ENCODE data around the gene DIPK1B. TPM values are rescaled to one million over a fixed set of nuclear protein-coding genes. Genes with fewer than 3 reads are reported as not detected.
"Not testable (repeated sequence)": the region's sequence is repeated elsewhere in the genome, so short reads cannot be mapped to it uniquely, and the experiment has no call there.

Gene DIPK1B
- total RNA-seq, 6 experiments from 2014 or later = not detected

DNA sequence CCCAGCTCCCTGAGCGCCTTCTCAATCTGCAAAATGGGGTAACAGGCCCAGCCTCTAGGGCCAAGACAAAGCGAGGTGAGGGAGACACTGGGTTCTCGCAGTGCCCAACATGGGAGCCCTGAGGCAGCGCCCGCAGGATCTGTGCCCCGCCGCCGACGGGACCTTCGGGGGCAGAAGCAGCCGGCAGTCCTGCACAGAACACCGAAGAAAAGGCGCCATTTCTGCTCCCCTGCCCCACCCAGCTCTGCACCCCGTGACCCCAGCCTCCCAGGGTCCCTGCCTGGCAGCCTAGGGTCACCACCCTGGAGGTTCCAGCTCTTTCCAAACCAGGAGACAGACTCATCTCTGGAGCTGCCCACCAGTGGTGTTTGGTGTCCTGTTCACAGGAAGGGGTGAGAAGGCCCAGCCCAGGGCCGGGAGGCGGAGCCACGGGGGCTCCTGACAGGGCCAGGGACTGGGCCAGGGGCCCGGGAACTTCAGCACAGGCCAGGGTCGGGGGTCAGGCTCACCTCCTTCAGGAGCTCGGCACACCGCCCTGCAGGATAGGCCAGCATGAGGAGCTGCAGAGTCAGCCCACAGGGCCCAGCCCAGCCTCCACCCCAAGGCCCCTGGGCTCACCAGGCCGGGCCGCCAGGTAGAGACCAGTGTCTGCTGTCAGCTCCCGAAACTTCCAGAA lies 42.4 kb downstream of the DIPK1B start:
- Mint-ChIP-seq H3K9me3 (peaks cover 31% of the 10 kb centered on the region), H3K27ac (no peak overlapping the region), H3K4me1 (ENCODE audit: low read depth) (no peaks in the 10 kb centered on the region; the same call in 1 of the 2 replicates), H3K36me3 (ENCODE audit: low read depth) (peaks cover 11% of the 10 kb centered on the region), H3K27me3 (ENCODE audit: insufficient read depth) (peaks cover 9% of the 10 kb centered on the region), H3K4me3 (no peak overlapping the region)
- TF ChIP-seq, protein P1, sequence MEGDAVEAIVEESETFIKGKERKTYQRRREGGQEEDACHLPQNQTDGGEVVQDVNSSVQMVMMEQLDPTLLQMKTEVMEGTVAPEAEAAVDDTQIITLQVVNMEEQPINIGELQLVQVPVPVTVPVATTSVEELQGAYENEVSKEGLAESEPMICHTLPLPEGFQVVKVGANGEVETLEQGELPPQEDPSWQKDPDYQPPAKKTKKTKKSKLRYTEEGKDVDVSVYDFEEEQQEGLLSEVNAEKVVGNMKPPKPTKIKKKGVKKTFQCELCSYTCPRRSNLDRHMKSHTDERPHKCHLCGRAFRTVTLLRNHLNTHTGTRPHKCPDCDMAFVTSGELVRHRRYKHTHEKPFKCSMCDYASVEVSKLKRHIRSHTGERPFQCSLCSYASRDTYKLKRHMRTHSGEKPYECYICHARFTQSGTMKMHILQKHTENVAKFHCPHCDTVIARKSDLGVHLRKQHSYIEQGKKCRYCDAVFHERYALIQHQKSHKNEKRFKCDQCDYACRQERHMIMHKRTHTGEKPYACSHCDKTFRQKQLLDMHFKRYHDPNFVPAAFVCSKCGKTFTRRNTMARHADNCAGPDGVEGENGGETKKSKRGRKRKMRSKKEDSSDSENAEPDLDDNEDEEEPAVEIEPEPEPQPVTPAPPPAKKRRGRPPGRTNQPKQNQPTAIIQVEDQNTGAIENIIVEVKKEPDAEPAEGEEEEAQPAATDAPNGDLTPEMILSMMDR (IDR thresholded peaks at IDR 0.05) = no peak
- no peak for DNase-seq

DNA sequence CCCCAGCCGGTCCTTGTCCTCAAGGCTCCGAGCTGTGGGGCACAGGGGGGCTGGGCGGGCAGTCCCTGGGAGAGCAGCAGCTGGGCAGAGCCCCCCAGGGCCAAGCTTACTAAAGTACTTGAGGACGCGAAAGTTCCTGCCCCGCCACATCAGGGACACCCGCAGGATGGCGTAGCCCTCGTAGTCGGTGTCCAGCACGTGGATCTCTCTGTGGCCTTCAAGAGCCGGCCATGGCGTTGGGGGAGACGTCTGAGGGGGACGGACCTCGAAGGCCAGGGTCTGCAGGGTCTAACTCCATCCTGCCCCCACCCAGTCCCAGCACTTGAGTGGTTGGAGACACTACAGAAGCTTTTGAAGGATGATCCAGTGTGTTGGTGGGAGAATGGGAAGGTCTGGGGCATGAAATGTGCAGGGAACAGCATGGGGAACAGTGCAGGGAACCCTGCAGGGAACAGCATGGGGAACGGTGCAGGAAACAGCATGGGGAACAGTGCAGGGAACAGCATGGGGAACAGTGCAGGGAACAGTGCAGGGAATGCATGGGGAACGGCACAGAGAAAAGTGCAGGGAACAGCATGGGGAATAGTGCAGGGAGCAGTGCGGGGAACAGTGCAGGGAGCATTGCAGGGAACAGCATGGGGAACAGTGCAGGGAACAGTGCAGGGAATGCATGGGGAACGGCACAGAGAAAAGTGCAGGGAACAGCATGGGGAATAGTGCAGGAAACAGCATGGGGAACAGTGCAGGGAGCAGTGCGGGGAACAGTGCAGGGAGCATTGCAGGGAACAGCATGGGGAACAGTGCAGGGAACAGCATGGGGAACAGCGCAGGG lies 43.1 kb downstream of the DIPK1B start:
- H3K27ac Mint-ChIP-seq; H3K27me3 Mint-ChIP-seq (ENCODE audit: insufficient read depth); H3K4me3 Mint-ChIP-seq; DNase-seq; H3K4me1 Mint-ChIP-seq (ENCODE audit: low read depth): not testable (repeated sequence)
- peaks cover 31% of the 10 kb centered on the region for H3K9me3 Mint-ChIP-seq
- peaks cover 11% of the 10 kb centered on the region for H3K36me3 Mint-ChIP-seq (ENCODE audit: low read depth)

DNA sequence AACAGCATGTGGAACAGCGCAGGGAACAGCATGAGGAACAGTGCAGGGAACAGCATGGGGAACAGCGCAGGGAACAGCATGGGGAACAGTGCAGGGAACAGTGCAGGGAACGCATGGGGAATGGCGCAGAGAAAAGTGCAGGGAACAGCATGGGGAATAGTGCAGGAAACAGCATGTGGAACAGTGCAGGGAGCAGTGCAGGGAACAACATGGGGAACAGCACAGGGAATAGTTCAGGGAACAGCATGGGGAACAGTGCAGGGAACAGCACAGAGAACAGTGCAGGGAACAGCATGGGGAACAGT lies 43.7 kb downstream of the DIPK1B start:
- no peak for DNase-seq
- H3K4me1 Mint-ChIP-seq (ENCODE audit: low read depth) = 0 out of 2 replicates have a peak, but pooled peaks cover 3% of the 10 kb centered on the region
- no peak overlapping the region for H3K27ac Mint-ChIP-seq
- TF ChIP-seq, protein P1 (IDR thresholded peaks at IDR 0.05) = no peak
- H3K4me3 Mint-ChIP-seq = no peak overlapping the region
- peaks cover 9% of the 10 kb centered on the region for H3K27me3 Mint-ChIP-seq (ENCODE audit: insufficient read depth)
- H3K9me3 Mint-ChIP-seq = peaks cover 31% of the 10 kb centered on the region
- peaks cover 11% of the 10 kb centered on the region for H3K36me3 Mint-ChIP-seq (ENCODE audit: low read depth)

DNA sequence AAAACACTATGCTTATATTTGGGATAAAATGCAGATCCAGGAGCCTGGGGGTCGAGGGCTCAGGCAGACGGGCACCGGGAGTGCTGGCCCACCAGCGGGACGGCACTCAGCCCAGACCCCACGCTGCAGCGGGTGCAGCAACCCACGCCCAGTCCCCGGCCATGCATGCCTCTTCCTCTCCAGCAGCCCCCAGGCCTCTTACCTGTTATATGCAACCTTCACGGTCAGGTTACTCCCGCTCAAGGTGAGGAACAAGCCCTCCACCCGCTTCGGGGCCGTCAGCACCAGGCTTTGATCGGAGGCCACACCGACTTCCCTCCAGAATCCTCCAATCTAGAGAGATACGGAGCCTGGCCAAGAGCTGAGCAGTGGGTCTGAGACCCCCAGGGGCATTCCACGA lies 44.5 kb downstream of the DIPK1B start:
- Mint-ChIP-seq H3K27me3 (ENCODE audit: insufficient read depth) (peaks cover 9% of the 10 kb centered on the region), H3K36me3 (ENCODE audit: low read depth) (peaks cover 11% of the 10 kb centered on the region), H3K4me3 (no peak overlapping the region), H3K4me1 (ENCODE audit: low read depth) (0 out of 2 replicates have a peak, but pooled peaks cover 6% of the 10 kb centered on the region), H3K27ac (no peak overlapping the region), H3K9me3 (peaks cover 27% of the 10 kb centered on the region)
- no peak for DNase-seq
- TF ChIP-seq, protein P1 (IDR thresholded peaks at IDR 0.05) = no peak

DNA sequence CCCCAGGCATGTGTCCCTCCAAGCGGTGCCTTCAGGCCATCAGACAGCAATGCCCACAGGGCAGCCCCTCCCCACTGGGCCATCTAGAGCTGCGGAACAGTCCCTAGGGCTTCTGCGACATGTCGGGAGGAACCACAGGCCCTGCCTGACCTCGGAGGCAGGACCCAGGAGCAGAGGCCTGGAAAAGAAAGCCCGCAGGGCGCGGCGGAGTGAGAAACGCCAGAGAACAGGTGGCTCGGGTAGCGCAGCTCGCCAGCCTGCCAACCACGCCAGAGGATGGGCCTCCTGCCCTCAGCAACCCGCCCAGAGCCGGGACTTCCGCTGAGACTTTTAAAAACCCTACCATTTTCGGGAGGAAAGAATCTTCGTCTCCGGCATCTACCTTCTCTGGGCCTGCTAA lies 45.0 kb downstream of the DIPK1B start:
- no peak for DNase-seq
- H3K4me1 Mint-ChIP-seq (ENCODE audit: low read depth) = 0 out of 2 replicates have a peak, but pooled peaks cover 6% of the 10 kb centered on the region
- H3K4me3 Mint-ChIP-seq = no peak overlapping the region
- TF ChIP-seq, protein P1 (IDR thresholded peaks at IDR 0.05) = no peak
- H3K27ac Mint-ChIP-seq = no peak overlapping the region
- H3K36me3 Mint-ChIP-seq (ENCODE audit: low read depth) = peaks cover 11% of the 10 kb centered on the region
- peaks cover 22% of the 10 kb centered on the region for H3K9me3 Mint-ChIP-seq
- peaks cover 7% of the 10 kb centered on the region for H3K27me3 Mint-ChIP-seq (ENCODE audit: insufficient read depth)

DNA sequence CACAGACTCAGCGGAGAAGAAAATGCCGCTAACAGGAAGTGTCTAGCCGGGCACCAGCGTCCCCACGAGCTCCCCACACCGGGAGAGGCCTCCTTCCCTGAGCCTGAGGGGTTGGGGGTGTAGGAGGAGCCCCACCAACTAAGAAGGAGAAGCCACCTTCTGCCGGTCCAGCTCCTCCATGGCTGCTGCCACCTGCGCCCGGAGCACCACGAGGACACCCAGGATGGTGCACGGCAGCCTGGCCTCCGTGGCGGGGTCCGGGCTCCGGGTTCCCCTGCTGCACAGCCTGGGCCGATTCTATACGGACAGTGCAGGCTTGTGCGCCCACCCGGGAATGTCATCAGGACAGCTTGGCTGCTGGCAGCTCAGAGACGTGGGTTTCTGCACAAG lies 45.4 kb downstream of the DIPK1B start:
- no peak for DNase-seq
- 0 out of 2 replicates have a peak, but pooled peaks cover 6% of the 10 kb centered on the region for H3K4me1 Mint-ChIP-seq (ENCODE audit: low read depth)

More for the DNA sequence above, 45.4 kb downstream of the DIPK1B start:
- Mint-ChIP-seq H3K36me3 (ENCODE audit: low read depth) (peaks cover 11% of the 10 kb centered on the region), H3K27me3 (ENCODE audit: insufficient read depth) (peaks cover 5% of the 10 kb centered on the region), H3K4me3 (no peak overlapping the region), H3K27ac (no peak overlapping the region), H3K9me3 (peaks cover 19% of the 10 kb centered on the region)
- TF ChIP-seq, protein P1 (IDR thresholded peaks at IDR 0.05) = no peak
